Activated CD8-positive, alpha-beta memory T cell treated with anti-CD3 and anti-CD28 coated beads for 48 hours (primary cell): Measurements from ENCODE around the gene PMIS2.
"Not testable (repeated sequence)": the region's sequence is repeated elsewhere in the genome, so short reads cannot be mapped to it uniquely, and the experiment has no call there.

ENCODE experiments used
- DNase-seq, 3 experiments: peaks; one replicate each; pipeline ENCODE4 v3.0.0-alpha.2; 2020; ENCODE audit warnings: low read depth in 2 of 3, low spot score in 2 of 3

PMIS2 gene

GRCh38 chr19:35587321-35587720 lies 1.3 kb downstream of the PMIS2 start:
- no peak for DNase-seq

- no peak for DNase-seq
Measured at GRCh38 chr19:35590875-35591274, 4.9 kb downstream of the PMIS2 start.

GRCh38 chr19:35592226-35592625 lies 6.3 kb downstream of the PMIS2 start:
- DNase-seq: no peak

GRCh38 chr19:35595026-35595425 lies 9.1 kb downstream of the PMIS2 start:
- DNase-seq: not testable (repeated sequence)

GRCh38 chr19:35595928-35596327 lies 10.0 kb downstream of the PMIS2 start:
- DNase-seq: no peak

- DNase-seq: no peak
Measured at GRCh38 chr19:35596366-35596999, 10.5 kb downstream of the PMIS2 start.

- DNase-seq: no peak
Measured at GRCh38 chr19:35601971-35602370, 16.0 kb downstream of the PMIS2 start.

- not testable (repeated sequence) for DNase-seq
Measured at GRCh38 chr19:35604436-35604835, 18.5 kb downstream of the PMIS2 start.

GRCh38 chr19:35607170-35607569 lies 21.2 kb downstream of the PMIS2 start:
- DNase-seq: not testable (repeated sequence)

GRCh38 chr19:35607661-35608060 lies 21.7 kb downstream of the PMIS2 start:
- DNase-seq: no peak

- DNase-seq: no peak
Measured at GRCh38 chr19:35608251-35608650, 22.3 kb downstream of the PMIS2 start.

- no peak for DNase-seq
Measured at GRCh38 chr19:35609851-35610353, 23.9 kb downstream of the PMIS2 start.

GRCh38 chr19:35612224-35612558 lies 26.2 kb downstream of the PMIS2 start:
- DNase-seq: no peak

- DNase-seq: peak; percentile 93 to 99 (median 98)
Measured at GRCh38 chr19:35612559-35613321, 26.8 kb downstream of the PMIS2 start, which contains the start of gene HAUS5. Gene HAUS5, plus strand, starts transcription at chr19:35612735. Its CDS starts 60 bp downstream, at chr19:35612795.

- DNase-seq: no peak
Measured at GRCh38 chr19:35613574-35613973, 27.6 kb downstream of the PMIS2 start.

GRCh38 chr19:35615036-35615435 lies 29.1 kb downstream of the PMIS2 start:
- DNase-seq: no peak

GRCh38 chr19:35618857-35619256 lies 32.9 kb downstream of the PMIS2 start:
- no peak for DNase-seq

- DNase-seq: no peak
Measured at GRCh38 chr19:35619290-35619923, 33.4 kb downstream of the PMIS2 start.

GRCh38 chr19:35620001-35620400 lies 34.0 kb downstream of the PMIS2 start:
- DNase-seq: no peak

GRCh38 chr19:35621708-35622107 lies 35.7 kb downstream of the PMIS2 start:
- no peak for DNase-seq

- DNase-seq: no peak
Measured at GRCh38 chr19:35622750-35623149, 36.8 kb downstream of the PMIS2 start.
